Effector memory CD8-positive, alpha-beta T cell (primary cell): ENCODE results near the gene TMEM223.
A peak's percentile ranks its signal among the peaks of the same experiment; 100 is the strongest.

Source experiments
- ATAC-seq: fragments of 150-1000 bp; cut with Tn5 transposase; replicated peaks from 2 replicates; pipeline ENCODE4 v1.10.0; 2021; ENCODE audit warnings: mild to moderate bottlenecking, moderate library complexity
- DNase-seq, 3 experiments: peaks; one replicate each; pipeline ENCODE4 v3.0.0; 2021
- H3K27ac Mint-ChIP-seq, 2 donors: one replicate each; pipeline ENCODE4 v1.8.0; 2022; ENCODE audit warnings: mild to moderate bottlenecking in 2 of 2, mixed read lengths in 2 of 2, moderate library complexity in 2 of 2
- H3K27me3 Mint-ChIP-seq, 2 donors: one replicate each; pipeline ENCODE4 v1.8.0; 2022; ENCODE audit warnings: mixed read lengths in 2 of 2
- H3K36me3 Mint-ChIP-seq: one replicate; pipeline ENCODE4 v1.8.0; 2022; ENCODE audit warnings: mild to moderate bottlenecking, moderate library complexity, mixed read lengths; ENCODE audit not compliant: insufficient read depth
- H3K4me1 Mint-ChIP-seq, 2 donors: one replicate each; pipeline ENCODE4 v1.8.0; 2022; ENCODE audit warnings: low read depth in 2 of 2, mixed read lengths in 2 of 2
- H3K4me3 Mint-ChIP-seq, 2 donors: one replicate each; pipeline ENCODE4 v1.8.0; 2022; ENCODE audit warnings: mild to moderate bottlenecking in 2 of 2, mixed read lengths in 2 of 2, moderate library complexity in 2 of 2
- H3K9me3 Mint-ChIP-seq, 2 donors: one replicate each; pipeline ENCODE4 v1.8.0; 2022; ENCODE audit warnings: mixed read lengths in 2 of 2

The TMEM223 gene

GRCh38 chr11:62811659-62812058 is 19.9 kb upstream of the TMEM223 start:
- no peaks in the 10 kb centered on the region for H3K9me3 Mint-ChIP-seq
- H3K36me3 Mint-ChIP-seq, result peaks cover 36% of the 10 kb centered on the region
- no peak for DNase-seq
- peak overlapping the region; percentile 39 to 79 for H3K27ac Mint-ChIP-seq
- ATAC-seq, result no peak
- H3K4me1 Mint-ChIP-seq, result peaks cover 0 to 3% of the 10 kb centered on the region in 2 donors
- no peak overlapping the region for H3K4me3 Mint-ChIP-seq
- no peaks in the 10 kb centered on the region for H3K27me3 Mint-ChIP-seq

- no peaks in the 10 kb centered on the region for H3K9me3 Mint-ChIP-seq
- H3K27me3 Mint-ChIP-seq, result no peaks in the 10 kb centered on the region
- H3K4me1 Mint-ChIP-seq, result peaks cover 0 to 6% of the 10 kb centered on the region in 2 donors
- peaks cover 28% of the 10 kb centered on the region for H3K36me3 Mint-ChIP-seq
- peak overlapping the region; percentile 39 to 79 for H3K27ac Mint-ChIP-seq
- ATAC-seq, result no peak
- DNase-seq, result no peak
- no peak overlapping the region for H3K4me3 Mint-ChIP-seq
These were observed 18.9 kb upstream of the TMEM223 start for GRCh38 chr11:62810748-62811147.

GRCh38 chr11:62806611-62807121 is 14.9 kb upstream of the TMEM223 start:
- Mint-ChIP-seq H3K36me3 (peaks cover 41% of the 10 kb centered on the region), H3K4me1 (peaks cover 16 to 26% of the 10 kb centered on the region in 2 donors), H3K4me3 (peak overlapping the region; percentile 95 to 98), H3K27ac (peak overlapping the region in 1 of 2 donors; percentile 99), H3K9me3 (no peaks in the 10 kb centered on the region), H3K27me3 (no peaks in the 10 kb centered on the region)
- DNase-seq, result no peak
- ATAC-seq, result no peak

GRCh38 chr11:62805961-62806441 is 14.2 kb upstream of the TMEM223 start:
- peak overlapping the region; percentile 91 to 99 for H3K27ac Mint-ChIP-seq
- ATAC-seq, result peak; percentile 18

GRCh38 chr11:62805076-62805892 is 13.5 kb upstream of the TMEM223 start, which contains the start of gene NXF1:
Gene NXF1 (minus strand): TSS chr11:62805440. CDS start chr11:62805356, 84 bp downstream.
- H3K4me1 Mint-ChIP-seq, result peaks cover 16 to 24% of the 10 kb centered on the region in 2 donors
- H3K4me3 Mint-ChIP-seq, result peak within 1 kb of the TSS; percentile 95 to 98
- peak within 1 kb of the TSS; percentile 91 to 99 for H3K27ac Mint-ChIP-seq
- peaks cover 54% of the 10 kb centered on the region for H3K36me3 Mint-ChIP-seq
- ATAC-seq (peak; percentile 84), DNase-seq (peak; percentile 95 to 98 (median 97))
- H3K9me3 Mint-ChIP-seq, result no peaks in the 10 kb centered on the region
- H3K27me3 Mint-ChIP-seq, result no peaks in the 10 kb centered on the region

More at GRCh38 chr11:62805961-62806441, 14.2 kb upstream of the TMEM223 start:
- H3K36me3 Mint-ChIP-seq, result peaks cover 47% of the 10 kb centered on the region
- no peaks in the 10 kb centered on the region for H3K9me3 Mint-ChIP-seq
- DNase-seq, result peak in 1 of 3 experiments; percentile 11
- no peaks in the 10 kb centered on the region for H3K27me3 Mint-ChIP-seq
- peaks cover 16 to 25% of the 10 kb centered on the region in 2 donors for H3K4me1 Mint-ChIP-seq
- H3K4me3 Mint-ChIP-seq, result peak overlapping the region; percentile 95 to 98

- peak; percentile 22 for ATAC-seq
- no peak for DNase-seq
- peaks cover 16 to 26% of the 10 kb centered on the region in 2 donors for H3K4me1 Mint-ChIP-seq
- peak overlapping the region; percentile 91 to 99 for H3K27ac Mint-ChIP-seq
- peaks cover 62% of the 10 kb centered on the region for H3K36me3 Mint-ChIP-seq
- peak overlapping the region; percentile 95 to 98 for H3K4me3 Mint-ChIP-seq
- H3K9me3 Mint-ChIP-seq, result no peaks in the 10 kb centered on the region
- no peaks in the 10 kb centered on the region for H3K27me3 Mint-ChIP-seq
These were observed 12.7 kb upstream of the TMEM223 start for GRCh38 chr11:62804310-62805075.

GRCh38 chr11:62801071-62801470 is 9.3 kb upstream of the TMEM223 start:
- H3K27ac Mint-ChIP-seq, result peak overlapping the region in 1 of 2 donors; percentile 68
- ATAC-seq (no peak), DNase-seq (no peak)
- peaks cover 96% of the 10 kb centered on the region for H3K36me3 Mint-ChIP-seq
- H3K4me1 Mint-ChIP-seq, result peaks cover 18 to 23% of the 10 kb centered on the region in 2 donors
- no peak overlapping the region for H3K4me3 Mint-ChIP-seq
- H3K27me3 Mint-ChIP-seq, result no peaks in the 10 kb centered on the region
- no peaks in the 10 kb centered on the region for H3K9me3 Mint-ChIP-seq

- H3K4me3 Mint-ChIP-seq, result no peak overlapping the region
- ATAC-seq (no peak), DNase-seq (no peak)
- no peaks in the 10 kb centered on the region for H3K27me3 Mint-ChIP-seq
- peak overlapping the region in 1 of 2 donors; percentile 85 for H3K27ac Mint-ChIP-seq
- peaks cover 12 to 16% of the 10 kb centered on the region in 2 donors for H3K4me1 Mint-ChIP-seq
- peaks cover 99% of the 10 kb centered on the region for H3K36me3 Mint-ChIP-seq
- H3K9me3 Mint-ChIP-seq, result no peaks in the 10 kb centered on the region
These were observed 7.7 kb upstream of the TMEM223 start for GRCh38 chr11:62799486-62799885.

GRCh38 chr11:62796281-62796680 is 4.5 kb upstream of the TMEM223 start:
- ATAC-seq (no peak), DNase-seq (no peak)
- Mint-ChIP-seq H3K27me3 (no peaks in the 10 kb centered on the region), H3K36me3 (peaks cover 100% of the 10 kb centered on the region), H3K9me3 (no peaks in the 10 kb centered on the region), H3K27ac (peak overlapping the region in 1 of 2 donors; percentile 79), H3K4me3 (no peak overlapping the region), H3K4me1 (peaks cover 9 to 13% of the 10 kb centered on the region in 2 donors)

- H3K27me3 Mint-ChIP-seq, result no peaks in the 10 kb centered on the region
- DNase-seq, result no peak
- no peaks in the 10 kb centered on the region for H3K9me3 Mint-ChIP-seq
- H3K27ac Mint-ChIP-seq, result peak overlapping the region in 1 of 2 donors; percentile 60
- peaks cover 93% of the 10 kb centered on the region for H3K36me3 Mint-ChIP-seq
- peaks cover 25% of the 10 kb centered on the region in 2 donors for H3K4me1 Mint-ChIP-seq
- no peak overlapping the region for H3K4me3 Mint-ChIP-seq
- ATAC-seq, result no peak
These were observed 2.5 kb upstream of the TMEM223 start for GRCh38 chr11:62794201-62794775.

- Mint-ChIP-seq H3K27ac (peak overlapping the region; percentile 89 to 91), H3K36me3 (peaks cover 84% of the 10 kb centered on the region), H3K9me3 (no peaks in the 10 kb centered on the region), H3K4me1 (peaks cover 32 to 38% of the 10 kb centered on the region in 2 donors), H3K27me3 (no peaks in the 10 kb centered on the region), H3K4me3 (peak overlapping the region; percentile 91 to 95)
- ATAC-seq (no peak), DNase-seq (no peak)
These were observed 383 bp upstream of the TMEM223 start for GRCh38 chr11:62792202-62792575.

- no peak for ATAC-seq
- Mint-ChIP-seq H3K27ac (peak overlapping the region in 1 of 2 donors; percentile 89), H3K27me3 (no peaks in the 10 kb centered on the region), H3K9me3 (no peaks in the 10 kb centered on the region), H3K4me1 (peaks cover 34 to 42% of the 10 kb centered on the region in 2 donors), H3K4me3 (peak overlapping the region; percentile 95), H3K36me3 (peaks cover 69% of the 10 kb centered on the region)
- no peak for DNase-seq
These were observed 2.2 kb downstream of the TMEM223 start for GRCh38 chr11:62789576-62789975.

- no peak for ATAC-seq
- DNase-seq, result no peak
- Mint-ChIP-seq H3K27ac (peak overlapping the region; percentile 27 to 89), H3K36me3 (peaks cover 63% of the 10 kb centered on the region), H3K9me3 (no peaks in the 10 kb centered on the region), H3K27me3 (no peaks in the 10 kb centered on the region), H3K4me3 (peak overlapping the region; percentile 95), H3K4me1 (peaks cover 34 to 42% of the 10 kb centered on the region in 2 donors)
These were observed 2.8 kb downstream of the TMEM223 start for GRCh38 chr11:62788991-62789390.
